HEK293T (cell line): ENCODE results near the gene AGAP1.

ENCODE experiments used
- CTCF ChIA-PET: fragments of 350-600 bp; formaldehyde crosslinking; extraction: SDS; loops from one replicate; lab custom pipeline; 2021; ENCODE audit warnings: antibody characterized with exemption, inconsistent platforms; lab: Yijun Ruan, JAX
- POLR2A ChIA-PET: fragments of 350-600 bp; formaldehyde crosslinking; extraction: SDS; loops from one replicate; lab custom pipeline; 2020; ENCODE audit warnings: antibody characterized with exemption, inconsistent platforms; lab: Yijun Ruan, JAX
- DNase-seq: peaks from one replicate; pipeline ENCODE4 v3.0.0; 2012; ENCODE audit warnings: mixed read lengths; ENCODE audit errors: extremely low spot score
- ARNT ChIP-seq: fragments of 450-650 bp; IDR thresholded peaks from 2 replicates; pipeline ENCODE4 v1.6.1; 2017; ENCODE audit warnings: mild to moderate bottlenecking
- BHLHE40 ChIP-seq: fragments of 450-650 bp; IDR thresholded peaks from 2 replicates; pipeline ENCODE4 v1.6.1; 2016; ENCODE audit warnings: mild to moderate bottlenecking, moderate library complexity, borderline replicate concordance
- CTBP1 ChIP-seq: fragments of 450-650 bp; IDR thresholded peaks from 2 replicates; pipeline ENCODE4 v1.6.1; 2016; ENCODE audit warnings: borderline replicate concordance
- ELF4 ChIP-seq: fragments of 450-650 bp; IDR thresholded peaks from 2 replicates; pipeline ENCODE4 v1.6.1; 2017; ENCODE audit warnings: antibody characterized with exemption
- FOXA1 ChIP-seq: fragments of 450-650 bp; IDR thresholded peaks from 2 replicates; pipeline ENCODE4 v1.6.1; 2016; ENCODE audit warnings: mild to moderate bottlenecking
- FOXK2 ChIP-seq: fragments of 450-650 bp; IDR thresholded peaks from 2 replicates; pipeline ENCODE4 v1.6.1; 2016; ENCODE audit warnings: mild to moderate bottlenecking
- FOXM1 ChIP-seq: fragments of 450-650 bp; IDR thresholded peaks from 2 replicates; pipeline ENCODE4 v1.6.1; 2017; ENCODE audit warnings: mild to moderate bottlenecking, borderline replicate concordance
- HDGF ChIP-seq: fragments of 450-650 bp; IDR thresholded peaks from 2 replicates; pipeline ENCODE4 v1.6.1; 2017; ENCODE audit warnings: antibody characterized with exemption, borderline replicate concordance
- L3MBTL2 ChIP-seq: fragments of 450-650 bp; conservative IDR thresholded peaks from 2 replicates; pipeline ENCODE4 v1.6.1; 2016; ENCODE audit warnings: mild to moderate bottlenecking
- LEF1 ChIP-seq: fragments of 450-650 bp; IDR thresholded peaks from 2 replicates; pipeline ENCODE4 v1.6.1; 2017; ENCODE audit warnings: mild to moderate bottlenecking, borderline replicate concordance
- NFRKB ChIP-seq: fragments of 450-650 bp; IDR thresholded peaks from 2 replicates; pipeline ENCODE4 v1.6.1; 2016; ENCODE audit warnings: mild to moderate bottlenecking, moderate library complexity
- PKNOX1 ChIP-seq: fragments of 450-650 bp; IDR thresholded peaks from 2 replicates; pipeline ENCODE4 v1.6.1; 2016
- SP1 ChIP-seq: fragments of 450-650 bp; IDR thresholded peaks from 2 replicates; pipeline ENCODE4 v1.6.1; 2017
- SUZ12 ChIP-seq: fragments of 450-650 bp; IDR thresholded peaks from 2 replicates; pipeline ENCODE4 v1.6.1; 2016; ENCODE audit warnings: mild to moderate bottlenecking
- TARDBP ChIP-seq: fragments of 450-650 bp; IDR thresholded peaks from 2 replicates; pipeline ENCODE4 v1.6.1; 2016
- ZNF384 ChIP-seq: fragments of 450-650 bp; IDR thresholded peaks from 2 replicates; pipeline ENCODE4 v1.6.1; 2016

The AGAP1 gene

GRCh38 chr2:235508371-235509160, 14.7 kb downstream of the AGAP1 start:
- no peak for DNase-seq
- CTCF ChIA-PET: no interaction called here
- POLR2A ChIA-PET: no interaction called here
- TF ChIP-seq PKNOX1 (no peak), ZNF384 (no peak), LEF1 (no peak), L3MBTL2 (no peak), HDGF (no peak), CTBP1 (no peak), SUZ12 (no peak)

DNA sequence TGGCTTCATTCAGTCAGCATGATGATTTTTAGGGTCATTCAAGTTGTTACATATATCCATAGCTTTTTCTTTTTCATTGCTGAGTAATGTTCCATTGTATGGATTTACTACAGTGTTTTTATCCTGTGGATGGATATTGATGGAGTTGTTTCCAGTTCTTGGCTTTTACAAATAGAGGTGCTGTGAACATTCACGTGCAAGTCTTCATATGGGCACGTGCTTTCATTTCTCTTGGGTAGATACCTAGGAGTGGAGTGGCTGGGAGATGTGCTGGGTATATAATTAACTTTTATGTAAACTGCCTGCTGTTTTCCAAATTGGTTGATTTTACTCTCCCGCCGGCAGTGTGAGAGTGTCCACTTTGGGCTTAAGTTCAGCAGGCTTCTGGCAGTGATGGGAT, 16.5 kb downstream of the AGAP1 start:
- DNase-seq: no peak
- TF ChIP-seq TARDBP (no peak), FOXM1 (no peak), ZNF384 (no peak), PKNOX1 (no peak), SP1 (no peak), NFRKB (no peak), L3MBTL2 (no peak), FOXK2 (no peak), LEF1 (no peak)
- ChIA-PET CTCF (no interaction called here), POLR2A (no interaction called here)

DNA sequence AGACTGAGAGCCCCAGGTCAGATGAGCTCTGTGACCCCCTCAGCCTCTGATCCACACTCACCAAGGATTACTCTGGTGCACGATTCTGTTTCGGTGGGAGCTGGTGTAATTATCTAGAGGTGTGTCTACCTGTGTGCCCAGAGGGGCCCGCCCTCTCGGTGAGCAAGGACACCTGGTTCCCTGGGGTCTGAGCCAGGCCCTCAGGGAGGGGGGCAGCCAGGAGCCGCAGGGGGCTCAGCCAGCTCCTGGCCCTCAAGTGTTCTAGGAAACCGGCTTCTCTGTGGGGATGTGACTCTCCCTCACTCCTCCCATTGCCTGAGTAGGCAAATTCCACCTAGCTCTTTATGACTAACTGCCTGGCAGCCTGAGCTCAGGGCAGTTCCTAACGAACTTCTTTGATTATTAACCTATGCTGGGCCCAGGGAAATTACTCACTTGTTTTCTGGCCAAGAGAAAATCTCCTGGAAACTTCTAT, 17.4 kb downstream of the AGAP1 start:
- no peak for DNase-seq
- CTCF ChIA-PET: no interaction called here
- POLR2A ChIA-PET: no interaction called here
- TF ChIP-seq FOXA1 (no peak), CTBP1 (no peak), LEF1 (no peak), ELF4 (no peak), PKNOX1 (no peak), NFRKB (no peak), FOXK2 (no peak), L3MBTL2 (no peak), ARNT (no peak), FOXM1 (no peak), SUZ12 (no peak), BHLHE40 (no peak), ZNF384 (no peak), HDGF (no peak), SP1 (no peak), TARDBP (no peak)

- TF ChIP-seq ZNF384 (no peak), SUZ12 (no peak), LEF1 (no peak), FOXK2 (no peak), FOXM1 (no peak), FOXA1 (no peak), L3MBTL2 (no peak), BHLHE40 (no peak)
- CTCF ChIA-PET: no interaction called here
- POLR2A ChIA-PET: no interaction called here
- no peak for DNase-seq
Measured at GRCh38 chr2:235511751-235512698, 18.2 kb downstream of the AGAP1 start.

DNA sequence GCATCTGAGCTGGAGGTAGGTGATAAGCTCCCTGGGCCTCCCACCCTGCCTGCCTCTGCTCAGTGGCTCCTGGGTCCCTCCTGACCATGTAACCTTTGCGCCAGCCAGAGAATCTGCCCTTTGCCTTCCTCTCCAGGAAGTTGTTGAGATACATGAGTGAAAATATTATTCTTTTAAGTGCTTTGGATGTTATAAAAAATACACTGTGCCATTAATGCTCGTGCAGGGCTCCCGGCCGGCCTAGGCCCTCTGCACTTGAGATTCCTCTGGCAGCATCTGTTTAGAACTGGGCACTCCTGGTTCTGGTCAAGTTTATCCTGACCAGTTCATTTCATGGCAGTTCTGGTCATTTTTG, 18.8 kb downstream of the AGAP1 start:
- no peak for DNase-seq
- ChIA-PET POLR2A (no interaction called here), CTCF (no interaction called here)
- no peak for TF ChIP-seq SP1
- no peak for TF ChIP-seq ARNT
- TF ChIP-seq L3MBTL2: no peak

GRCh38 chr2:235513984-235514626, 20.3 kb downstream of the AGAP1 start:
- POLR2A ChIA-PET: interaction anchor here (0.6 kb wide), 1 partner anchor 249 kb away, joined by 3 read pairs; no protein-coding TSS in a partner anchor
- DNase-seq: no peak
- CTCF ChIA-PET: interaction anchor here (0.6 kb wide), 1 partner anchor 12 kb away, joined by 3 read pairs; no protein-coding TSS in a partner anchor
- TF ChIP-seq NFRKB: no peak
- no peak for TF ChIP-seq ARNT
- TF ChIP-seq HDGF: no peak
- TF ChIP-seq LEF1: no peak
- TF ChIP-seq CTBP1: no peak
- no peak for TF ChIP-seq SP1
- TF ChIP-seq PKNOX1: no peak
- TF ChIP-seq ELF4: no peak
- TF ChIP-seq FOXK2: no peak
- TF ChIP-seq ZNF384: no peak
- no peak for TF ChIP-seq BHLHE40
- TF ChIP-seq FOXA1: no peak
- no peak for TF ChIP-seq L3MBTL2
- TF ChIP-seq FOXM1: no peak
- TF ChIP-seq TARDBP: no peak
- TF ChIP-seq SUZ12: no peak
